ENCODE measurements around the gene EPAS1.

GRCh38 chr2:46381263-46381849 lies 84.1 kb downstream of the EPAS1 start:
- TF ChIP-seq, protein P1, sequence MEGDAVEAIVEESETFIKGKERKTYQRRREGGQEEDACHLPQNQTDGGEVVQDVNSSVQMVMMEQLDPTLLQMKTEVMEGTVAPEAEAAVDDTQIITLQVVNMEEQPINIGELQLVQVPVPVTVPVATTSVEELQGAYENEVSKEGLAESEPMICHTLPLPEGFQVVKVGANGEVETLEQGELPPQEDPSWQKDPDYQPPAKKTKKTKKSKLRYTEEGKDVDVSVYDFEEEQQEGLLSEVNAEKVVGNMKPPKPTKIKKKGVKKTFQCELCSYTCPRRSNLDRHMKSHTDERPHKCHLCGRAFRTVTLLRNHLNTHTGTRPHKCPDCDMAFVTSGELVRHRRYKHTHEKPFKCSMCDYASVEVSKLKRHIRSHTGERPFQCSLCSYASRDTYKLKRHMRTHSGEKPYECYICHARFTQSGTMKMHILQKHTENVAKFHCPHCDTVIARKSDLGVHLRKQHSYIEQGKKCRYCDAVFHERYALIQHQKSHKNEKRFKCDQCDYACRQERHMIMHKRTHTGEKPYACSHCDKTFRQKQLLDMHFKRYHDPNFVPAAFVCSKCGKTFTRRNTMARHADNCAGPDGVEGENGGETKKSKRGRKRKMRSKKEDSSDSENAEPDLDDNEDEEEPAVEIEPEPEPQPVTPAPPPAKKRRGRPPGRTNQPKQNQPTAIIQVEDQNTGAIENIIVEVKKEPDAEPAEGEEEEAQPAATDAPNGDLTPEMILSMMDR (IDR thresholded peaks at IDR 0.05) = no peak
- TF ChIP-seq POLR2A (IDR thresholded peaks at IDR 0.05) = no peak
